Neuronal stem cell (in vitro differentiated cells): ENCODE results near the gene BRD3.
"Not testable (repeated sequence)": the region's sequence is repeated elsewhere in the genome, so short reads cannot be mapped to it uniquely, and the experiment has no call there.

ENCODE experiments used
- DNase-seq: peaks from one replicate; pipeline ENCODE4 v3.0.0-alpha.2; 2013; ENCODE audit warnings: low spot score
- H2AFZ ChIP-seq: one replicate; pipeline ENCODE4 v1.6.1; 2013; ENCODE audit warnings: mild to moderate bottlenecking, low read length, inconsistent platforms
- H2AK5ac ChIP-seq: 2 replicates; pipeline ENCODE4 v1.6.1; 2013; ENCODE audit warnings: low read depth, mild to moderate bottlenecking, inconsistent platforms, low read length, moderate library complexity, mixed read lengths
- H2BK120ac ChIP-seq: 2 replicates; pipeline ENCODE4 v1.6.1; 2013; ENCODE audit warnings: low read depth, mild to moderate bottlenecking, inconsistent platforms, low read length, moderate library complexity, mixed read lengths
- H2BK12ac ChIP-seq: one replicate; pipeline ENCODE4 v1.6.1; 2013; ENCODE audit warnings: low read length, inconsistent platforms
- H2BK15ac ChIP-seq: 2 replicates; pipeline ENCODE4 v1.6.1; 2013; ENCODE audit warnings: mild to moderate bottlenecking, low read length, inconsistent platforms, mixed read lengths
- H2BK5ac ChIP-seq: one replicate; pipeline ENCODE4 v1.6.1; 2013; ENCODE audit warnings: inconsistent platforms, mild to moderate bottlenecking, low read length, moderate library complexity
- H3K14ac ChIP-seq: one replicate; pipeline ENCODE4 v1.6.1; 2013; ENCODE audit warnings: low read length, inconsistent platforms
- H3K18ac ChIP-seq: 2 replicates; pipeline ENCODE4 v1.6.1; 2013; ENCODE audit warnings: low read length, inconsistent platforms
- H3K23ac ChIP-seq: 2 replicates; pipeline ENCODE4 v1.6.1; 2013; ENCODE audit warnings: low read depth, mild to moderate bottlenecking, mixed read lengths, low read length, inconsistent platforms; ENCODE audit not compliant: poor library complexity
- H3K27ac ChIP-seq: replicated peaks from 3 replicates; pipeline ENCODE4 v1.5.1; 2013; ENCODE audit warnings: low read length, inconsistent platforms
- H3K27me3 ChIP-seq, 3 experiments: 2 replicates each; pipeline ENCODE4 v1.6.1; 2013; ENCODE audit warnings: low read length in 3 of 3, mild to moderate bottlenecking in 2 of 3, inconsistent platforms in 1 of 3, low read depth in 1 of 3, mixed read lengths in 1 of 3, moderate library complexity in 1 of 3; ENCODE audit not compliant: control insufficient read depth in 3 of 3, insufficient read depth in 3 of 3
- H3K36me3 ChIP-seq, 2 donors: replicated peaks in 1 of 2; 2 replicates each; pipeline ENCODE4 v1.6.1; 2013; ENCODE audit warnings: low read length in 2 of 2; ENCODE audit not compliant: control insufficient read depth in 2 of 2, insufficient read depth in 2 of 2
- H3K4ac ChIP-seq: 2 replicates; pipeline ENCODE4 v1.6.1; 2013; ENCODE audit warnings: inconsistent platforms, mild to moderate bottlenecking, low read length, moderate library complexity
- H3K4me1 ChIP-seq, 2 donors: 1 replicate in 1 of 2; 2 replicates in 1 of 2; pipeline ENCODE4 v1.6.1; 2013; ENCODE audit warnings: low read length in 2 of 2, low read depth in 1 of 2; ENCODE audit not compliant: control insufficient read depth in 2 of 2, insufficient read depth in 1 of 2
- H3K4me2 ChIP-seq: one replicate; pipeline ENCODE4 v1.6.1; 2013; ENCODE audit warnings: mild to moderate bottlenecking, low read length, inconsistent platforms; ENCODE audit not compliant: insufficient read depth, poor library complexity, severe bottlenecking
- H3K4me3 ChIP-seq, 2 donors: 2 replicates each; pipeline ENCODE4 v1.5.1; 2013; ENCODE audit warnings: low read length in 2 of 2, mild to moderate bottlenecking in 2 of 2, inconsistent platforms in 1 of 2, moderate library complexity in 1 of 2
- H3K79me1 ChIP-seq: one replicate; pipeline ENCODE4 v1.6.1; 2013; ENCODE audit warnings: low read depth, mild to moderate bottlenecking, inconsistent platforms, low read length, moderate library complexity
- H3K9ac ChIP-seq: one replicate; pipeline ENCODE4 v1.6.1; 2013; ENCODE audit warnings: mild to moderate bottlenecking, low read depth, low read length, inconsistent platforms; ENCODE audit not compliant: poor library complexity
- H3K9me3 ChIP-seq, 2 donors: replicated peaks in 1 of 2; 2 replicates each; pipeline versions ENCODE3 to v1.6.1; 2013; ENCODE audit warnings: low read length in 2 of 2, mild to moderate bottlenecking in 2 of 2, inconsistent platforms in 1 of 2, low read depth in 1 of 2, mixed read lengths in 1 of 2, moderate library complexity in 1 of 2; ENCODE audit not compliant: control insufficient read depth in 2 of 2, insufficient read depth in 1 of 2
- H4K8ac ChIP-seq: one replicate; pipeline ENCODE4 v1.6.1; 2013; ENCODE audit warnings: low read depth, mild to moderate bottlenecking, inconsistent platforms, low read length, moderate library complexity
- H4K91ac ChIP-seq: one replicate; pipeline ENCODE4 v1.6.1; 2013; ENCODE audit warnings: low read length, low read depth, mild to moderate bottlenecking, inconsistent platforms; ENCODE audit not compliant: poor library complexity
- WGBS, 2 donors: extraction: QIAGEN DNeasy Blood & Tissue Kit; methylation state at CpG; one replicate each; pipeline ENCODE4 v1.1.7; 2013; ENCODE audit warnings: missing lambda C conversion rate in 2 of 2, mixed read lengths in 1 of 2; ENCODE audit not compliant: insufficient read length in 2 of 2, insufficient replicate concordance in 1 of 2; ENCODE audit errors: extremely low coverage in 2 of 2; 5-methylcytosine and 5-hydroxymethylcytosine counted together

The BRD3 gene

DNA sequence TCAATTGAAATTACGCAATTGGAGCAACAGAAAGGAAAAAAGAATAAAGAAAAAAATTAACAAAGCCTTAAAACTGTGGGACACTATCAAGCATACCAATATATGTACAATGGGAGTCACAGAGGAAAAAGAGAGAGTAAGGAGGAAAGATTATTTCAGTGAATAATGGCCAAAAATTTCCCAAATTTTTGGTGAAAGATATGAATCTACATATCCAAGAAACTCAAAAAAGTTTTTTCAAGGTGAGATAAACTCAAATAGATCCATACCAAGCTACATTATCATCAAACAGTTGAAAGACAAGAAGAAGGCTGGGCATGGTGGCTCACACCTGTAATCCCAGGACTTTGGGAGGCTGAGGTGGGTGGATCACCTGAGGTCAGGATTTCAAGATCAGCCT is 8.8 kb upstream of the BRD3 start:
- H2BK120ac ChIP-seq, result no peak overlapping the region
- no CpG with 5 or more reads among the region's 1 CpG for WGBS, 2 donors
- H3K27me3 ChIP-seq, result peaks cover 0 to 3% (median 0%) of the 10 kb centered on the region in 3 experiments
- H3K23ac ChIP-seq, result no peak overlapping the region
- no peak overlapping the region for H2AK5ac ChIP-seq
- H3K79me1 ChIP-seq, result no peaks in the 10 kb centered on the region
- DNase-seq, result no peak
- H2BK15ac ChIP-seq, result no peak overlapping the region
- no peaks in the 10 kb centered on the region for H3K4me1 ChIP-seq
- no peak overlapping the region for H4K91ac ChIP-seq
- no peak overlapping the region for H3K14ac ChIP-seq
- H3K18ac ChIP-seq, result no peak overlapping the region
- H3K36me3 ChIP-seq, result no peaks in the 10 kb centered on the region
- no peak overlapping the region for H4K8ac ChIP-seq
- no peak overlapping the region for H2BK5ac ChIP-seq
- no peak overlapping the region for H3K4ac ChIP-seq
- H2BK12ac ChIP-seq, result no peak overlapping the region
- no peak overlapping the region for H3K9ac ChIP-seq
- peaks cover 0 to 7% of the 10 kb centered on the region in 2 donors for H3K9me3 ChIP-seq
- no peak overlapping the region for H3K4me2 ChIP-seq
- no peak overlapping the region for H3K27ac ChIP-seq
- no peak overlapping the region for H2AFZ ChIP-seq
- H3K4me3 ChIP-seq, result no peak overlapping the region

- not testable (repeated sequence) for DNase-seq, H2AFZ ChIP-seq, H3K36me3 ChIP-seq, H3K4me1 ChIP-seq, H3K23ac ChIP-seq, H4K8ac ChIP-seq, H3K18ac ChIP-seq, H2BK12ac ChIP-seq, H2BK120ac ChIP-seq, H3K4me3 ChIP-seq, H3K79me1 ChIP-seq, H3K9me3 ChIP-seq, H3K4ac ChIP-seq, H3K4me2 ChIP-seq, H3K27ac ChIP-seq, H2BK5ac ChIP-seq, H2AK5ac ChIP-seq, H3K9ac ChIP-seq, H2BK15ac ChIP-seq, H4K91ac ChIP-seq, H3K27me3 ChIP-seq, H3K14ac ChIP-seq
- no CpG with 5 or more reads among the region's 31 CpGs for WGBS, 2 donors
Observed at GRCh38 chr9:134075689-134076088, 7.9 kb upstream of the BRD3 start.

- H2AFZ ChIP-seq, result no peak overlapping the region
- no peak overlapping the region for H3K4me3 ChIP-seq
- H3K79me1 ChIP-seq, result no peaks in the 10 kb centered on the region
- peaks cover 6% of the 10 kb centered on the region in 2 donors for H3K9me3 ChIP-seq
- no peak overlapping the region for H2BK12ac ChIP-seq
- no peak overlapping the region for H2BK5ac ChIP-seq
- no peak overlapping the region for H3K9ac ChIP-seq
- H3K18ac ChIP-seq, result no peak overlapping the region
- H3K4ac ChIP-seq, result no peak overlapping the region
- no CpG with 5 or more reads among the region's 6 CpGs for WGBS, 2 donors
- peaks cover 0 to 25% (median 14%) of the 10 kb centered on the region in 3 experiments for H3K27me3 ChIP-seq
- no peaks in the 10 kb centered on the region for H3K36me3 ChIP-seq
- H3K14ac ChIP-seq, result no peak overlapping the region
- H3K4me1 ChIP-seq, result no peaks in the 10 kb centered on the region
- no peak overlapping the region for H2BK15ac ChIP-seq
- no peak overlapping the region for H3K27ac ChIP-seq
- H3K23ac ChIP-seq, result no peak overlapping the region
- H3K4me2 ChIP-seq, result no peak overlapping the region
- H2BK120ac ChIP-seq, result no peak overlapping the region
- no peak for DNase-seq
- H2AK5ac ChIP-seq, result no peak overlapping the region
- no peak overlapping the region for H4K91ac ChIP-seq
- H4K8ac ChIP-seq, result no peak overlapping the region
Observed at GRCh38 chr9:134073500-134073899, 5.7 kb upstream of the BRD3 start.

GRCh38 chr9:134072683-134073082 is 4.9 kb upstream of the BRD3 start:
- H3K79me1 ChIP-seq, H2AFZ ChIP-seq, H4K91ac ChIP-seq, H3K14ac ChIP-seq, H2BK120ac ChIP-seq, H2BK15ac ChIP-seq, H2BK12ac ChIP-seq, H4K8ac ChIP-seq, H3K36me3 ChIP-seq, H3K18ac ChIP-seq, H3K4me1 ChIP-seq, H3K4me3 ChIP-seq, H3K23ac ChIP-seq, H3K27ac ChIP-seq, H2BK5ac ChIP-seq, H2AK5ac ChIP-seq, H3K4me2 ChIP-seq, H3K4ac ChIP-seq, H3K9me3 ChIP-seq, DNase-seq, H3K9ac ChIP-seq: not testable (repeated sequence)
- no CpG with 5 or more reads among the region's 7 CpGs for WGBS, 2 donors
- peaks cover 0 to 25% (median 14%) of the 10 kb centered on the region in 3 experiments for H3K27me3 ChIP-seq
